GM12878 (cell line): ENCODE measurements around the gene MEIS2. TPM values are rescaled to one million over a fixed set of nuclear protein-coding genes. Genes with fewer than 3 reads are reported as not detected.

ENCODE experiments used
- ATAC-seq: fragments of 200-7000 bp; cut with Tn5 transposase; 3 replicates; pipeline ENCODE4 v1.9.1; 2020; ENCODE audit warnings: mild to moderate bottlenecking, moderate library complexity
- BruUV-seq: library from RNA; stranded (reverse); fragments of 400-500 nt; replicated peaks from 2 replicates; lab custom pipeline; 2021; lab: Mats Ljungman, UMichigan
- CTCF ChIA-PET: fragments of 300-600 bp; sonication (Branson Sonifier 250); formaldehyde crosslinking; extraction: SDS; loops from one replicate; lab custom pipeline; 2021; ENCODE audit warnings: inconsistent platforms; lab: Yijun Ruan, JAX
- POLR2A ChIA-PET: fragments of 350-600 bp; formaldehyde crosslinking; extraction: SDS; loops from one replicate; lab custom pipeline; 2021; ENCODE audit warnings: inconsistent platforms; lab: Charles Lee
- RAD21 ChIA-PET: fragments of 300-600 bp; sonication (Branson Sonifier 250); formaldehyde crosslinking; loops from one replicate; lab custom pipeline; 2023; ENCODE audit warnings: antibody characterized with exemption; ENCODE audit not compliant: unreplicated experiment; lab: Charles Lee
- SMC1A ChIA-PET: fragments of 300-600 bp; sonication (Branson Sonifier 250); formaldehyde crosslinking; loops from one replicate; lab custom pipeline; 2023; ENCODE audit not compliant: unreplicated experiment, uncharacterized antibody; lab: Charles Lee
- DNase-seq: peaks from one replicate; pipeline ENCODE4 v3.0.0-alpha.2; 2011; ENCODE audit warnings: low read depth, low spot score
- FAIRE-seq: peaks from 3 replicates; lab custom pipeline; 2011; peaks lifted over from hg19 to GRCh38; lab: Jason Lieb, UNC
- H2AFZ ChIP-seq: 2 replicates; pipeline ENCODE4 v1.6.0; 2011; ENCODE audit warnings: low read depth, low read length, control low read depth; ENCODE audit not compliant: control insufficient read depth
- H3K27ac ChIP-seq: 2 replicates; pipeline ENCODE4 v1.5.1; 2011; ENCODE audit warnings: control low read depth; ENCODE audit not compliant: control insufficient read depth, insufficient read depth
- H3K27me3 ChIP-seq, 2 experiments: replicated peaks in 1 of 2; 2 replicates each; pipeline versions ENCODE4 v1.6.0 to v1.6.1; 2011; ENCODE audit warnings: low read length in 1 of 2; ENCODE audit not compliant: control insufficient read depth in 2 of 2, insufficient read depth in 2 of 2
- H3K36me3 ChIP-seq, 2 experiments: 2 replicates each; pipeline ENCODE4 v1.5.1; 2011; ENCODE audit warnings: low read length in 1 of 2; ENCODE audit not compliant: control insufficient read depth in 2 of 2, insufficient read depth in 2 of 2
- H3K4me1 ChIP-seq: 2 replicates; pipeline ENCODE4 v1.6.1; 2011; ENCODE audit warnings: mild to moderate bottlenecking, low read length, moderate library complexity, mixed read lengths; ENCODE audit not compliant: control insufficient read depth, insufficient read depth
- H3K4me2 ChIP-seq: 2 replicates; pipeline ENCODE4 v1.6.0; 2011; ENCODE audit warnings: control low read depth; ENCODE audit not compliant: control insufficient read depth, insufficient read depth
- H3K4me3 ChIP-seq: fragments of 200-600 bp; sonication (generic); 2 replicates; pipeline ENCODE4 v1.5.1; 2016
- H3K79me2 ChIP-seq: 2 replicates; pipeline ENCODE4 v1.6.0; 2011; ENCODE audit warnings: low read length; ENCODE audit not compliant: control insufficient read depth, insufficient read depth
- H3K9ac ChIP-seq: 2 replicates; pipeline ENCODE4 v1.8.0; 2011; ENCODE audit warnings: low read length, control low read depth, mixed read lengths; ENCODE audit not compliant: control insufficient read depth, insufficient read depth
- H3K9me3 ChIP-seq: replicated peaks from 3 replicates; pipeline ENCODE4 v1.5.1; 2011; ENCODE audit warnings: mild to moderate bottlenecking, low read length; ENCODE audit not compliant: control insufficient read depth, insufficient read depth
- H4K20me1 ChIP-seq: 2 replicates; pipeline ENCODE4 v1.6.0; 2011; ENCODE audit not compliant: control insufficient read depth, insufficient read depth
- BHLHE40 ChIP-seq, 2 experiments: fragments of 450-650 bp in 1 of 2; IDR thresholded peaks; 2 replicates each; pipeline ENCODE4 v1.6.1; 2011 to 2017; ENCODE audit warnings: low read depth in 2 of 2, borderline replicate concordance in 1 of 2, improper control_type of control experiment in 1 of 2, low read length in 1 of 2, mild to moderate bottlenecking in 1 of 2
- FOXK2 ChIP-seq: fragments of 450-650 bp; IDR thresholded peaks from 2 replicates; pipeline ENCODE4 v1.6.1; 2017; ENCODE audit warnings: mild to moderate bottlenecking, moderate library complexity
- JUNB ChIP-seq: IDR thresholded peaks from 2 replicates; pipeline ENCODE4 v1.6.1; 2016; ENCODE audit warnings: antibody characterized with exemption, mild to moderate bottlenecking
- MXI1 ChIP-seq: fragments of 150-350 bp; IDR thresholded peaks from 2 replicates; pipeline ENCODE4 v1.6.1; 2011; ENCODE audit warnings: low read depth, mild to moderate bottlenecking, inconsistent platforms, low read length, improper control_type of control experiment
- PAX5 ChIP-seq: IDR thresholded peaks from 2 replicates; pipeline ENCODE4 v1.6.1; 2011; ENCODE audit warnings: low read depth, low read length, borderline replicate concordance
- PAX8 ChIP-seq: fragments of 450-650 bp; IDR thresholded peaks from 2 replicates; pipeline ENCODE4 v1.6.1; 2017; ENCODE audit warnings: mild to moderate bottlenecking, moderate library complexity
- RCOR1 ChIP-seq: conservative IDR thresholded peaks from 2 replicates; pipeline ENCODE4 v1.6.1; 2012; ENCODE audit warnings: low read depth, low read length, improper control_type of control experiment
- SMARCA5 ChIP-seq: fragments of 450-650 bp; IDR thresholded peaks from 2 replicates; pipeline ENCODE4 v1.6.1; 2017; ENCODE audit warnings: mild to moderate bottlenecking
- SUZ12 ChIP-seq: fragments of 200-600 bp; sonication (generic); IDR thresholded peaks from one replicate; pipeline ENCODE4 v1.6.1; 2018; ENCODE audit warnings: antibody characterized with exemption, mild to moderate bottlenecking; ENCODE audit not compliant: unreplicated experiment
- TCF12 ChIP-seq: IDR thresholded peaks from 2 replicates; pipeline ENCODE4 v1.6.1; 2011; ENCODE audit warnings: low read depth, mild to moderate bottlenecking, low read length
- TCF3 ChIP-seq: IDR thresholded peaks from 2 replicates; pipeline ENCODE4 v1.6.1; 2012; ENCODE audit warnings: low read depth, mild to moderate bottlenecking, low read length, borderline replicate concordance; ENCODE audit not compliant: insufficient read depth
- WGBS: methylation state at CpG from one replicate; pipeline ENCODE4 v1.1.6; 2016; ENCODE audit warnings: low lambda C conversion rate; ENCODE audit not compliant: insufficient replicate concordance, insufficient coverage; ENCODE audit errors: missing lambda C conversion rate; 5-methylcytosine and 5-hydroxymethylcytosine counted together
- in situ Hi-C: fragments of 300-500 bp; cut with MboI; formaldehyde crosslinking; loops from 9 replicates; pipeline ENCODE4 v1.14.3; 2018; ENCODE audit warnings: mixed read lengths
- intact Hi-C: fragments of 100-400 bp; cut with micrococcal nuclease; formaldehyde crosslinking; loops from one replicate; pipeline ENCODE4 v1.14.2; 2022; ENCODE audit not compliant: unreplicated experiment
- polyA plus RNA-seq, 11 experiments: library from polyadenylated mRNA; depleted of rRNA in 4 of 11; unstranded in 6 of 11; stranded (reverse) in 5 of 11; fragments of >200 nt; fragmentation: Nextera tagmentation in 4 of 11; fragmentation: Illumina TruSeq in 1 of 11; extraction: Ambion mirVana in 4 of 11; extraction: Trizol in 1 of 11; gene quantifications; 1 replicate in 1 of 11; 2 replicates in 10 of 11; pipeline versions ENCODE4 v1.2.1 to v1.2.3, GENCODE V29; 2011 to 2016; ENCODE audit warnings: inconsistent platforms in 2 of 11, missing spikeins in 2 of 11, low read depth in 1 of 11
- total RNA-seq, 4 experiments: library from RNA; depleted of rRNA in 3 of 4; stranded (reverse); fragments of >200 nt in 3 of 4; fragmentation: Illumina TruSeq in 1 of 4; extraction: Trizol in 1 of 4; gene quantifications; 2 replicates each; pipeline versions ENCODE4 v1.2.1 to v1.2.3, GENCODE V29; 2013 to 2021
- TF ChIP-seq, protein P1 (sequence below): fragments of 450-650 bp; IDR thresholded peaks from 2 replicates; pipeline ENCODE4 v1.6.1; 2017; ENCODE audit warnings: borderline replicate concordance

Gene MEIS2
- total and polyA plus RNA-seq, 10 of the 15 experiments (the other 5 are each of a cell fraction or from before 2014, with no cell fraction given), result 9.2 to 54.0 (median 20.4) TPM

- in situ Hi-C loops, result loop anchor here (5.0 to 25.0 kb wide), 2 partner anchors 220 to 1005 kb away; partner anchors contain the start of gene MEIS2
- peaks cover 14 to 44% of the 10 kb centered on the region in 2 experiments for H3K27me3 ChIP-seq
- no peak overlapping the region for H3K9ac ChIP-seq
- no peak overlapping the region for H2AFZ ChIP-seq
- no peaks in the 10 kb centered on the region for H3K9me3 ChIP-seq
- CTCF ChIA-PET, result interaction anchor here (0.7 to 4.0 kb wide), 7 partner anchors 49 to 464 kb away, joined by 3 to 66 read pairs (median 3); no protein-coding TSS in a partner anchor
- POLR2A ChIA-PET, result no interaction called here
- H3K4me1 ChIP-seq, result peaks cover 4% of the 10 kb centered on the region; the same call in 1 of the 2 replicates
- TF ChIP-seq TCF12 (no peak), SMARCA5 (no peak), RCOR1 (no peak), TCF3 (no peak), MXI1 (no peak), SUZ12 (no peak), PAX5 (no peak), PAX8 (no peak), JUNB (no peak), FOXK2 (no peak), BHLHE40 (IDR thresholded peaks at IDR 0.05; ENCODE audit: borderline replicate concordance in 1 of 2, low read depth in 2 of 2, low read length in 1 of 2) (no peak)
- TF ChIP-seq, protein P1, sequence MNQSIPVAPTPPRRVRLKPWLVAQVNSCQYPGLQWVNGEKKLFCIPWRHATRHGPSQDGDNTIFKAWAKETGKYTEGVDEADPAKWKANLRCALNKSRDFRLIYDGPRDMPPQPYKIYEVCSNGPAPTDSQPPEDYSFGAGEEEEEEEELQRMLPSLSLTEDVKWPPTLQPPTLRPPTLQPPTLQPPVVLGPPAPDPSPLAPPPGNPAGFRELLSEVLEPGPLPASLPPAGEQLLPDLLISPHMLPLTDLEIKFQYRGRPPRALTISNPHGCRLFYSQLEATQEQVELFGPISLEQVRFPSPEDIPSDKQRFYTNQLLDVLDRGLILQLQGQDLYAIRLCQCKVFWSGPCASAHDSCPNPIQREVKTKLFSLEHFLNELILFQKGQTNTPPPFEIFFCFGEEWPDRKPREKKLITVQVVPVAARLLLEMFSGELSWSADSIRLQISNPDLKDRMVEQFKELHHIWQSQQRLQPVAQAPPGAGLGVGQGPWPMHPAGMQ, result no peak
- SMC1A ChIA-PET, result interaction anchor here (0.7 to 11.0 kb wide), 2 partner anchors 224 to 258 kb away, joined by 3 to 130 read pairs; partner anchors contain the start of gene MEIS2
- RAD21 ChIA-PET, result interaction anchor here (0.8 to 4.1 kb wide), 5 partner anchors 8 to 253 kb away, joined by 3 to 39 read pairs (median 3); no protein-coding TSS in a partner anchor
- intact Hi-C loops, result loop anchor here (2.0 to 10.0 kb wide), 5 partner anchors 133 to 1000 kb away; no protein-coding TSS in a partner anchor
- H4K20me1 ChIP-seq, result no peaks in the 10 kb centered on the region
- no peak overlapping the region for H3K27ac ChIP-seq
- WGBS, result 0% methylated on average over 5 of the region's 5 CpGs
- no TSS peak for BruUV-seq
- no peaks in the 10 kb centered on the region for H3K79me2 ChIP-seq
- no peak for FAIRE-seq
- no peak for DNase-seq
- no peaks in the 10 kb centered on the region for H3K36me3 ChIP-seq
- H3K4me3 ChIP-seq, result no peak overlapping the region
- H3K4me2 ChIP-seq, result no peak overlapping the region
- ATAC-seq, result no peak
Measured at GRCh38 chr15:36882056-36882455, 218.3 kb downstream of the MEIS2 start.
